RWPE2 (cell line): Measurements from ENCODE around the gene AGL.
"Not testable (repeated sequence)": the region's sequence is repeated elsewhere in the genome, so short reads cannot be mapped to it uniquely, and the experiment has no call there.

Experiments
- ATAC-seq: fragments of 200-7000 bp; cut with Tn5 transposase; 3 replicates; pipeline ENCODE4 v1.9.1; 2021; ENCODE audit warnings: low read depth
- DNase-seq: peaks from one replicate; pipeline ENCODE4 v3.0.0-alpha.2; 2020; ENCODE audit warnings: low spot score
- H3K27ac ChIP-seq: fragments of 450-650 bp; 2 replicates; pipeline ENCODE4 v1.5.1; 2017; ENCODE audit warnings: mild to moderate bottlenecking; ENCODE audit not compliant: poor library complexity, severe bottlenecking
- H3K27me3 ChIP-seq: fragments of 250-450 bp; sonication (Bioruptor Pico); 2 replicates; pipeline ENCODE4 v1.5.1; 2021; ENCODE audit warnings: mild to moderate bottlenecking, moderate library complexity; ENCODE audit not compliant: insufficient read depth, poor library complexity, severe bottlenecking
- H3K36me3 ChIP-seq: fragments of 250-450 bp; sonication (Bioruptor Pico); 2 replicates; pipeline ENCODE4 v1.5.1; 2020; ENCODE audit warnings: low read depth, mild to moderate bottlenecking, moderate library complexity
- H3K4me1 ChIP-seq: fragments of 250-450 bp; sonication (Bioruptor Pico); 2 replicates; pipeline ENCODE4 v1.5.1; 2021; ENCODE audit warnings: mild to moderate bottlenecking, moderate library complexity; ENCODE audit not compliant: insufficient read depth, poor library complexity, severe bottlenecking
- H3K4me3 ChIP-seq: fragments of 250-450 bp; sonication (Bioruptor Pico); 2 replicates; pipeline ENCODE4 v1.5.1; 2021; ENCODE audit warnings: mild to moderate bottlenecking, moderate library complexity; ENCODE audit not compliant: severe bottlenecking
- H3K9me3 ChIP-seq: fragments of 250-450 bp; sonication (Bioruptor Pico); 2 replicates; pipeline ENCODE4 v1.5.1; 2021; ENCODE audit warnings: mild to moderate bottlenecking, moderate library complexity; ENCODE audit not compliant: severe bottlenecking
- CTCF ChIP-seq: fragments of 450-650 bp; IDR thresholded peaks from one replicate; pipeline ENCODE4 v1.5.1; 2017; ENCODE audit warnings: mild to moderate bottlenecking, moderate library complexity; ENCODE audit not compliant: poor library complexity, severe bottlenecking

Gene AGL

DNA sequence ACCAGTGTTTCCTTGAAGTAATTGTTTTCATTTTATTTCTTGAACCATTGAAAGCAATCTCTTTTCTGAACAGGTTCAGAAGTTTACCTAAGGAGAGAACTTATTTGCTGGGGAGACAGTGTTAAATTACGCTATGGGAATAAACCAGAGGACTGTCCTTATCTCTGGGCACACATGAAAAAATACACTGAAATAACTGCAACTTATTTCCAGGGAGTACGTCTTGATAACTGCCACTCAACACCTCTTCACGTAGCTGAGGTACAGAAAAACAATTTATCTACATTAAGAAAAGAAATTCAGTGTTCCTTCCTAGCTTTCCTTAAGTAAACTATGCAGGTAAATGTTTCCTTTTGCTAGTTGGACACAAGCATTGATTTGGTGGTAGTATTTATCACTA is 27.4 kb downstream of the AGL start:
- DNase-seq, result no peak
- TF ChIP-seq CTCF, result no peak
- no peak overlapping the region for H3K27ac ChIP-seq
- H3K9me3 ChIP-seq, result no peaks in the 10 kb centered on the region
- H3K4me3 ChIP-seq, result no peak overlapping the region
- no peaks in the 10 kb centered on the region for H3K4me1 ChIP-seq
- H3K36me3 ChIP-seq, result peaks cover 41% of the 10 kb centered on the region
- H3K27me3 ChIP-seq, result no peaks in the 10 kb centered on the region
- no peak for ATAC-seq

GRCh38 chr1:99886179-99886578 is 36.0 kb downstream of the AGL start:
- Histone ChIP-seq H3K27ac (no peak overlapping the region), H3K4me3 (no peak overlapping the region), H3K4me1 (no peaks in the 10 kb centered on the region), H3K9me3 (no peaks in the 10 kb centered on the region), H3K36me3 (peaks cover 42% of the 10 kb centered on the region), H3K27me3 (no peaks in the 10 kb centered on the region)
- TF ChIP-seq CTCF, result no peak
- DNase-seq, result no peak
- no peak for ATAC-seq

DNA sequence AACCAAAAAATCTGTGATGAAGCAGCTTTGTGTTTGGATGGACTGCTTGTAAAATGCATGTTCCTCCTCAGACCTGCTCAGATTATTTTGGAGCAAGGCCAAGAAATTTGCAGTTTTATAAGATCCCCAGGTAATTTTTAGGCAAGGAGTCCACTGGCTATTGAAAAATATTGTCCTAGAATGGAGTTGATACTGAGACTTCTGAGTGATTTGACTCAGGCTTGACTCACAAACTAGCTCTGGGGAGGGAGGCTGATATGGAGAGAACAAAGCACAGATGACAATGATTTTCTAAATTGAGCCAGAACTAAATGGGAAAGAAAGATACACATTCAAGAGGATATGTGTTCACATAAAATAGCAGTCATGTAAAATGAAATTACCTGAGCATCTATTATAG is 36.7 kb downstream of the AGL start:
- TF ChIP-seq CTCF, result no peak
- Histone ChIP-seq H3K9me3 (no peaks in the 10 kb centered on the region), H3K36me3 (peaks cover 47% of the 10 kb centered on the region), H3K4me1 (no peaks in the 10 kb centered on the region), H3K4me3 (no peak overlapping the region), H3K27ac (no peak overlapping the region), H3K27me3 (no peaks in the 10 kb centered on the region)
- ATAC-seq (no peak), DNase-seq (no peak)

DNA sequence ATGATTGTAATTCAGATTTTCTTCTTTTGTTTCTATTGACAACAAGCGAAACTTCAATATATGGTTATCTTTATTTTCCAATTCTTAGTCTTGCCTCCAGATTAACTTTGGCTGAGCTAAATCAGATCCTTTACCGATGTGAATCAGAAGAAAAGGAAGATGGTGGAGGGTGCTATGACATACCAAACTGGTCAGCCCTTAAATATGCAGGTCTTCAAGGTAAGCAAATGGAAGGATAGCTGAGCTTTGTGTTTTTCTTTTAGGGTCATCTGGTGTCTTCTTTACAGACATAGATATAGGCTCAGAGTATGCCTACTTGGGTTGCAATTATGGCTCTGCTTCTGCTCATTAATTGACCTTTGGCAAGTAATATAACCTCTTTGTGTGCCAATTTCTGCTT is 37.7 kb downstream of the AGL start:
- no peaks in the 10 kb centered on the region for H3K4me1 ChIP-seq
- no peaks in the 10 kb centered on the region for H3K27me3 ChIP-seq
- no peak for TF ChIP-seq CTCF
- ATAC-seq (no peak), DNase-seq (no peak)
- peaks cover 52% of the 10 kb centered on the region for H3K36me3 ChIP-seq
- H3K27ac ChIP-seq, result no peak overlapping the region
- no peak overlapping the region for H3K4me3 ChIP-seq
- no peaks in the 10 kb centered on the region for H3K9me3 ChIP-seq

- no peak for DNase-seq
- Histone ChIP-seq H3K4me3 (no peak overlapping the region), H3K27ac (no peak overlapping the region), H3K36me3 (peaks cover 44% of the 10 kb centered on the region), H3K4me1 (no peaks in the 10 kb centered on the region), H3K9me3 (no peaks in the 10 kb centered on the region), H3K27me3 (no peaks in the 10 kb centered on the region)
- no peak for ATAC-seq
- no peak for TF ChIP-seq CTCF
Measured at GRCh38 chr1:99891997-99892396, 41.8 kb downstream of the AGL start.

DNA sequence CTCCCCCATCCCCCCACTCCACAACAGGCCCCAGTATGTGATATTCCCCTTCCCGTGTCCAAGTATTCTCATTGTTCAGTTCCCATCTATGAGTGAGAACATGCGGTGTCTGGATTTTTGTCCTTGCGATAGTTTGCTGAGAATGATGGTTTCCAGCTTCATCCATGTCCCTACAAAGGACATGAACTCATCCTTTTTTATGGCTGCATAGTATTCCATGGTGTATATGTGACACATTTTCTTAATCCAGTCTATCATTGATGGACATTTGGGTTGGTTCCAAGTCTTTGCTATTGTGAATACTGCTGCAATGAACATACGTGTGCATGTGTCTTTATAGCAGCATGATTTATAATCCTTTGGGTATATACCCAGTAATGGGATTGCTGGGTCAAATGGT is 53.1 kb downstream of the AGL start:
- H3K9me3 ChIP-seq, H3K4me3 ChIP-seq, H3K27ac ChIP-seq, DNase-seq, H3K4me1 ChIP-seq, ATAC-seq, H3K27me3 ChIP-seq, H3K36me3 ChIP-seq: not testable (repeated sequence)
